ENCODE measurements around the gene CMC1.

CMC1 gene

GRCh38 chr3:28308196-28308595 lies 66.8 kb downstream of the CMC1 start:
- no peak for DNase-seq

- no peak for DNase-seq
These were observed 74.3 kb downstream of the CMC1 start for GRCh38 chr3:28315711-28316110.

GRCh38 chr3:28316226-28316625 lies 74.8 kb downstream of the CMC1 start:
- DNase-seq: no peak

DNA sequence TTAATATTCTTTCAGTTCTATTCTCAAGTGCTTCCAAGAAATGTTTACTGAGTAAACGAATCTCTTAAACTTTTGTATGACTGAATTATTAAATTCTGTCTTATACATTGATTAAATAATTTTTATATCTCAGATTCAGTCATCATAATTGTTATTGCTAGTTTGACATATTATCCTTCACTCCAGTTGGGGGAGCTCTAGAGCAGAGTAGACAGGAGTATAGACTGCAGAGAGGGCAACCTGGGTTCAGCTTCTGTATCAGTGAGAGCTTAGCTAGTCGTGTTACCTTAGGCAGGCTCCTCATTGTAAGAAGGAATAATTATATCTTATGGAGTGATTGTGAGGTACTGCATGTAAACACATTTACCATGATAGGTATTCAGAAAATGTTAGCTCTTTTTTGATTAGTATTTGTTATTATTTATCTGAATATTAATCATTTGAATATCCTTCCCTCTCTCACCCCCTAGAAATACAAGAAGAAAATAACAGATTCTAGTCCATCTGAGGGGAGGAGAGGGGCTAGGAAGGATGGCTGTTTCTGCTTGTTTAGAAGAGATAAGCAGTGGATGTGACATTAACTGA lies 76.1 kb downstream of the CMC1 start:
- DNase-seq: peak; percentile 32 to 73

DNA sequence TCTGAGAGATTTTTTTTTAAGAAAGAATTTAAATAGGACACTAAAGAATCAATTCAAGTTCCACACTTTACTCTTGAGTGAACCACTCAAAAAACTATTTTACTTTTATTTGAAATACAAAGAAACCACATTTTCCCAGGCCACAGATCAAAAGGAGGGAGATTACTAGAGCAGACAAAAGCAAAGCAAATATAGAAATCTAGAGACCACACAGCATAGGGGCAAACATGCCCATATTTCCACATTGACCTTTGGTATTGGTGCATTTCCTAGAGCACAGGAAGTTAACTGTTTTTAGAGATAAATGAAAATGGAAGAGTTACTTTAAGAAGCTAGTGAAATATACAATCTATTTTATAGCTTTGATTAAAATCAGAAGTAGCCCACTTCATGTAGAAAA lies 79.6 kb downstream of the CMC1 start:
- DNase-seq: no peak

- no peak for DNase-seq
These were observed 81.0 kb downstream of the CMC1 start for GRCh38 chr3:28322464-28322863.

DNA sequence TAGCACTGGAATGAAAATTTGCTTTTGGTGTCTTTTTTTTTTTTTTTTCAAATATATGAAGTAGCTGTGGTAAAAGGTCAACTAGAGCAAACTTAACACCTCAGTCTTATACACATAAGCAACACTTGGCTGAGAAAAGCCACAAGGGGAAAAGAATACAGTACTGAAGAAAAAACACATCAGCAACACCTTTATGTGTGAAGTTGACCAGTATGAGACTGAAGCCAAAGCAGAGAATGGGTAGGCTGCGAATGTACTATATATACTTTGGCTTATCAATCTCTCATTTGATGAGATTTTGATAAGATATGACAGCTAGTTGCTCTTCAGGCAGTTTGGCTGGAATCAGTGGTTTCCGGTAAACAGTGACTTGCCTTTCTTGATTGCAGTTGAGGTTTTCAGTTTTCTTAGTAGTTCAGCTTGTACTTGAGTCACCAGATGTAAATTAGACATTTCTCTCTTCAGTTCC lies 85.1 kb downstream of the CMC1 start:
- DNase-seq: peak; percentile 35 to 77

- DNase-seq: peak in 1 of 2 donors; percentile 72
These were observed 87.1 kb downstream of the CMC1 start for GRCh38 chr3:28328188-28329151.

- DNase-seq: peak in 1 of 2 donors; percentile 36
These were observed 93.1 kb downstream of the CMC1 start for GRCh38 chr3:28334552-28334951.

DNA sequence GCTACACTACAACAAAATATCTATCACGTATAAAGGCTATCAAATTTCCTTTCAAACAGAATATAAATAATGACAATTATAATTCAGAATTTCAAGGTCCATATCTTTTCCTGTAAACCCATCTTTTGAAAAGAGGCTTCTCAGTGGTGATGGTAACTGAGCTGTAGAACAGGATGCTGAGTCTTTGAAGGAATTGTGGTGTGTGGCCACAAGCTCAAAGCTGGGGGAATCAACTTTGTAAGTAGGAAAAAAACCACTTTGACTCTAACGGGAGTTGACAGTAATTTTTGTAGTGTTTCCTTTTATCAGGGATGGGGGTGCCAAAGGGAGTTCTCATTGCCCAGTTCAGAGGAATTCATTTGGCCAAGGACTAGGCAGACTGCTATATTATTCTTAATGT lies 93.8 kb downstream of the CMC1 start:
- no peak for DNase-seq

DNA sequence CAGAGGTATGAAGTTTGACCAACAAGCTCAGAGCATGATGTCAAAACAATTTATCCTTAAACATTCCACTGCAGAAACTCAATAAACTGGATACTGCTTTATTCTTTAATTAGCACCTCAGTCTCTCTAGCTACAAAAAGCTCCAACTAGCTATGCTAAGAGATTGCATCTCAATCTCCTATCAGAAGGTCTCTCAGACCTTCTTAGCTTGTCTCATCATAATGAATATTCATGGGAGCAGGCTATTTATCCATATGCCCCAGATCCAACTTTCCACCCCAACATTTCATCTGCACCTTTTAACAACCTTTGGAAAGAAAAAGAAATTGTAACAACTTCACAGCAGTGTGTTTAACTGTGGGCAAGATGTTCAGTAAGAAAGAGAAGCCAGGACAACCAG lies 95.8 kb downstream of the CMC1 start:
- DNase-seq: no peak

- DNase-seq: no peak
These were observed 101.7 kb downstream of the CMC1 start for GRCh38 chr3:28343144-28343543.

GRCh38 chr3:28345690-28346089 lies 104.3 kb downstream of the CMC1 start:
- DNase-seq: no peak

DNA sequence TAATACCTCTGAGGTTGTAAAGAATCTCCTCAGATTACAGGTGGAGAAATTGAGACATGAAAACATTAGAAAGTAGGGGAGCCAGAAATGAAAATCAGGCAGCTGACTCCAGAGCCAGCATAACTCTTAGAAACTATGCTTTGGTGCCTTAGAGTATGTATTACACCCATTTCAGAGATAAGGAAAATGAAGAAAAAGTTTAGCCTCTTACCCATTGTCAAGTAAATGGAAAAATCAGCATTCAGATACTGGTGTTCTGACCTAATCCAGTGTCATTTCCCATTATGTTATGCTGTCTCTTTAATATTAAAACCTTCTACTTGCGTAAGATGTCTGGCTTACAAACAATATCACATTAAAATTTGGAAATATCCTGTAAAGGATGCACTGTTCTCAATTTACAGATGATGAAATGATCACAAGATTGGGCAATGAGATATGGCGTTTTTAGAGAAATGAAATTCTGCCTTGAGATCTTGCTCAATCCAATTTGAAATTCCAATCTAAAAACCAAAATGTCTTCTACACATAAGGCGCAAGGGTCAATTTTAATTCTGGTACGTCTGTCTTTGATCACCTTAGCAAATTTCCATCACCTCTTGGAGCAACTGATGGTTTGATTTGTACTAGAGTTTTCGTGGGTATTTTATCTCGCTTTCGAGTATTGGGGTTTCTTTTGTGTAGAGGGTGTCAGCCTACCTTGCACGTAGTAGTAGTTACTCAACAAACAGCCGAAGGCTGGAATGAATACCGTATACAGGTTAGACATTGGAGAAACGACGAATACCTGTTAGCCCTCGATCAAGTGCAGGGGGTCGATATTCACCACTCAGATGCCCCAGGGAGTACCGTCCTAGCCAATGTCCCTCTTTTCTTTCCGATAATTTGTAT lies 106.2 kb downstream of the CMC1 start:
- peak; percentile 11 to 33 for DNase-seq

DNA sequence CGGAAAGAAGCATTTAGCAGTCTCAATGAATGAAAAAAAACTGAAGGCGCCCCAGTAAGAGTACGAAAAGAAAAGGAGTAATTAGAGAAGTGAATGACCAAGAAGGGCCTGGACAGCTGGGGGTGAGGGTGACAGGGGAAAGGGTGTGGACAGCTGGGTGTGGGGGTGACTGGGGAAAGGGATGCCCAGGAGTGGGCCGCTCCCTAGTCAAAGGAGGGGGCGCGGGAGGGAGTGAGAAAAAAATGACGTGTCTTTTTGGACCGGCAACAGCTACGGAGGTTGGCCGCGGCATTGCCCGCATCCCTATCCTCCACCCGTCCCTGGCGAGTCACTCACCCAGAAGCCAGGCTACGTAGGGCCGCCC lies 106.8 kb downstream of the CMC1 start:
- no peak for DNase-seq

GRCh38 chr3:28348629-28349468 lies 107.4 kb downstream of the CMC1 start, which contains the start of the genes AZI2 and ZCWPW2:
Gene AZI2, minus strand, starts transcription at chr3:28348824. Its CDS starts 8,207 bp downstream, at chr3:28340617.
Gene ZCWPW2, plus strand, starts transcription at chr3:28348721. Its CDS starts 64,348 bp downstream, at chr3:28413069.
- DNase-seq: peak; percentile 94 to 95

- no peak for DNase-seq
These were observed 108.1 kb downstream of the CMC1 start for GRCh38 chr3:28349469-28350000.
